Choroid plexus epithelial cell (primary cell): ENCODE results near the gene MYO5B.
A peak's percentile ranks its signal among the peaks of the same experiment; 100 is the strongest.

Source experiments
- DNase-seq: peaks from one replicate; pipeline ENCODE4 v3.0.0-alpha.2; 2010; ENCODE audit warnings: low read depth
- H3K4me3 ChIP-seq: 2 replicates; pipeline ENCODE4 v1.5.1; 2011; ENCODE audit warnings: low read depth, mild to moderate bottlenecking, control low read depth, low read length, moderate library complexity
- CTCF ChIP-seq: conservative IDR thresholded peaks from 2 replicates; pipeline ENCODE4 v1.5.1; 2011; ENCODE audit warnings: low read depth, mild to moderate bottlenecking, control low read depth, inconsistent platforms, low read length, moderate library complexity

MYO5B gene

GRCh38 chr18:50045126-50045525 is 149.8 kb downstream of the MYO5B start:
- H3K4me3 ChIP-seq, result no peak overlapping the region
- TF ChIP-seq CTCF, result no peak
- DNase-seq, result no peak

GRCh38 chr18:50044402-50044801 is 150.5 kb downstream of the MYO5B start:
- no peak for TF ChIP-seq CTCF
- DNase-seq, result no peak

GRCh38 chr18:50042611-50043010 is 152.3 kb downstream of the MYO5B start:
- TF ChIP-seq CTCF, result no peak

More at GRCh38 chr18:50044402-50044801, 150.5 kb downstream of the MYO5B start:
- H3K4me3 ChIP-seq, result no peak overlapping the region

GRCh38 chr18:50039746-50040145 is 155.2 kb downstream of the MYO5B start:
- no peak for TF ChIP-seq CTCF
- no peak for DNase-seq
- no peak overlapping the region for H3K4me3 ChIP-seq

More at GRCh38 chr18:50042611-50043010, 152.3 kb downstream of the MYO5B start:
- no peak for DNase-seq
- no peak overlapping the region for H3K4me3 ChIP-seq

- TF ChIP-seq CTCF, result no peak
- DNase-seq, result peak; percentile 54
- no peak overlapping the region for H3K4me3 ChIP-seq
Measured at GRCh38 chr18:50038448-50038847, 156.5 kb downstream of the MYO5B start.

- DNase-seq, result no peak
- no peak overlapping the region for H3K4me3 ChIP-seq
- TF ChIP-seq CTCF, result no peak
Measured at GRCh38 chr18:50034029-50034428, 160.9 kb downstream of the MYO5B start.

- DNase-seq, result no peak
- H3K4me3 ChIP-seq, result no peak overlapping the region
- TF ChIP-seq CTCF, result no peak
Measured at GRCh38 chr18:50033004-50033403, 161.9 kb downstream of the MYO5B start.
